Raji (cell line): ENCODE measurements around the gene NHERF1.

Experiments used
- POLR2A ChIP-seq: IDR thresholded peaks from 2 replicates; pipeline ENCODE4 v1.6.1; 2011; ENCODE audit warnings: low read depth, low read length, control low read depth; ENCODE audit not compliant: insufficient read depth

NHERF1 gene

DNA sequence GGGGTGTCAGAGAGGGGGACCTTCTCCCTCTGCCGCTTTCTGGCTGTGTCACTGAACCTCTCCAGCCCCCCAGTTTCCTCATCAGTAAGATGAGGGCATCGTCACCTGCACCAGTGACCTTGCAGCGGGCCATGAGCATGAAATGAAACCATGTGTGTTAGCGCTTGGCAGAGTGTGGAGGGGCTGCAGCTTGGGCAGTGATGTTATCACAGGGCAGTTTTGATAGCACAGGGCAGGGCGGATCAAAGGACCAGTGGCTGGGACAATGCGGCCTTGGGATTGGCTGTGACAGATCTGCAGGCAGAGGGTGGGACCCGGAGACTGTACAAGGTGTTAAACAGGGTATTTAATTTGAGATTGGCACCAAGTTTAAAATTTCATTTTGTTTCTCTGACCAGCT, 66.6 kb downstream of the NHERF1 start:
- TF ChIP-seq POLR2A: no peak

GRCh38 chr17:74815550-74816370, 67.3 kb downstream of the NHERF1 start:
- no peak for TF ChIP-seq POLR2A

- no peak for TF ChIP-seq POLR2A
Observed at GRCh38 chr17:74816905-74817620, 68.6 kb downstream of the NHERF1 start.

DNA sequence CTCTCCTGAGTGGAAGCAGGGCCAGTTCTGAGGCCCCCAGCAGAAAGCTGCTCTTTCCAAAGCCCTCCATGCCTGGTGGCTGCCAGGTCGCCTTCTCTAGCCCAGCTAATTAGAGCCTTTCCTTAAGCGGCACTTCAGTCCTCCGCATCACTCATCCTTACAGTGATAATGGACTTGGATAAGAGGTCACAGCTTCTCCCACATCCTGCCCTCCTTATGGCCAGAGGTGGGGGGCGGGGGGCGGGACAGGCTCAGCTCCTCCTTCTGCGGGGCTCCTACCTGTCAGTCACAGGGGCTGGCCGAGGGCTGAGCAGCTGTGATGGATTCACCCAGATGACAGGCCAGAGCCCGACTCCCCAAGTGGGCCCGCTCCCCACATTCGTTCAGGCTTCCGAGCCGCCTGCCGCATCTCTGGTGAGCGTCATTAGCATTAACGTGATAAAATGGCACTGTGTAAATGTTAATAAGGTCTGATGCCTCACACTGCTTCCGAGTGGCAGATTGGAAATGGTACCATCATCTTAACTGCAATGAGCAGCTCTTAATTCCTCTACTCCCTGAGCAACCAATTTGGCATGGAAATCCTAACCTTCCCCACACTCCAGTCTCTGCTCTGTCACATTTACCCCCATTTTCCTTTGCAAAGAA, 70.0 kb downstream of the NHERF1 start:
- TF ChIP-seq POLR2A: no peak
